ENCODE data around the gene EDN3.

EDN3 gene

DNA sequence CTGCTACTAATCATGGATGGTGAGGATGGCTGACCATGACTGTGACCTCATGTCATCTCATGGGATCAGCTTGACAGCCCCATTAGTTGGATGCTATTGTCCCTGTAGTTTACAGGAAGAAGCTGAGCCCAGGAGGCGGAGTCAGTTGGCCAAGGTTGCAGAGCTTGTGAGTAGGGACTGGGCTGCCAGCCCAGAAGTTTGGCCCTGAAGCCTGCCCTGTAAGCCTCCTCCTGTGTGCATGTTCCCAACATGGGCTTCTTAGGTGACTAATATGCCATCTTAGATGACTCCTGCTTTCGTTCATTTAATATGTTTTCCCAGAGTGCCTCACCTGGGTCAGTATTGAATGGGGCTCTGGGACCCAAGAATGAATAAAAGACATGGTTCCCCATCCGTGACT lies 6.9 kb downstream of the EDN3 start:
- H3K9ac ChIP-seq (ENCODE audit: low read depth, low read length, poor library complexity), result no peak overlapping the region
- no peak overlapping the region for H3K14ac ChIP-seq (ENCODE audit: low read length)
- H3K9me3 ChIP-seq (replicated peaks in 1 of 2; ENCODE audit: control insufficient read depth in 2 of 2, insufficient read depth in 1 of 2, low read depth in 1 of 2, low read length in 2 of 2), result no peaks in the 10 kb centered on the region
- H3K79me1 ChIP-seq (ENCODE audit: low read depth, low read length), result no peaks in the 10 kb centered on the region
- no peak for DNase-seq (ENCODE audit: low spot score)
- H2BK120ac ChIP-seq (ENCODE audit: low read depth, low read length), result no peak overlapping the region
- no peaks in the 10 kb centered on the region for H3K36me3 ChIP-seq (replicated peaks in 1 of 2; ENCODE audit: control insufficient read depth in 2 of 2, insufficient read depth in 2 of 2, low read length in 2 of 2)
- peaks cover 0 to 7% of the 10 kb centered on the region in 2 donors for H3K4me1 ChIP-seq (ENCODE audit: control insufficient read depth in 2 of 2, insufficient read depth in 1 of 2, low read depth in 1 of 2, low read length in 2 of 2)
- H4K8ac ChIP-seq (ENCODE audit: low read depth, low read length), result no peak overlapping the region
- no peak overlapping the region for H3K4me2 ChIP-seq (ENCODE audit: insufficient read depth, low read length, poor library complexity, severe bottlenecking)
- H2AFZ ChIP-seq (ENCODE audit: low read length), result no peak overlapping the region
- H3K27me3 ChIP-seq (ENCODE audit: control insufficient read depth in 3 of 3, insufficient read depth in 3 of 3, low read depth in 1 of 3, low read length in 3 of 3), result peaks cover 0 to 22% (median 3%) of the 10 kb centered on the region in 3 experiments
- no CpG with 5 or more reads among the region's 3 CpGs for WGBS, 2 donors (ENCODE audit: extremely low coverage in 2 of 2, insufficient read length in 2 of 2, insufficient replicate concordance in 1 of 2)
- no peak overlapping the region for H3K4me3 ChIP-seq (ENCODE audit: low read length in 2 of 2)
- no peak overlapping the region for H4K91ac ChIP-seq (ENCODE audit: low read depth, low read length, poor library complexity)
- no peak overlapping the region for H2BK5ac ChIP-seq (ENCODE audit: low read length)
- no peak overlapping the region for H3K18ac ChIP-seq (ENCODE audit: low read length)
- H2BK12ac ChIP-seq (ENCODE audit: low read length), result no peak overlapping the region
- H3K27ac ChIP-seq (replicated peaks; ENCODE audit: low read length), result no peak overlapping the region
- H2BK15ac ChIP-seq (ENCODE audit: low read length), result no peak overlapping the region
- no peak overlapping the region for H2AK5ac ChIP-seq (ENCODE audit: low read depth, low read length)
- no peak overlapping the region for H3K23ac ChIP-seq (ENCODE audit: low read depth, low read length, poor library complexity)
- no peak overlapping the region for H3K4ac ChIP-seq (ENCODE audit: low read length)

GRCh38 chr20:59308493-59309201 lies 8.2 kb downstream of the EDN3 start:
- Histone ChIP-seq H3K4me2 (ENCODE audit: insufficient read depth, low read length, poor library complexity, severe bottlenecking) (no peak overlapping the region), H2BK120ac (ENCODE audit: low read depth, low read length) (no peak overlapping the region), H2AFZ (ENCODE audit: low read length) (no peak overlapping the region), H3K79me1 (ENCODE audit: low read depth, low read length) (no peaks in the 10 kb centered on the region), H3K4me1 (ENCODE audit: control insufficient read depth in 2 of 2, insufficient read depth in 1 of 2, low read depth in 1 of 2, low read length in 2 of 2) (peaks cover 0 to 7% of the 10 kb centered on the region in 2 donors), H3K4me3 (ENCODE audit: low read length in 2 of 2) (no peak overlapping the region), H3K9me3 (replicated peaks in 1 of 2; ENCODE audit: control insufficient read depth in 2 of 2, insufficient read depth in 1 of 2, low read depth in 1 of 2, low read length in 2 of 2) (no peaks in the 10 kb centered on the region), H2BK5ac (ENCODE audit: low read length) (no peak overlapping the region), H3K27ac (replicated peaks; ENCODE audit: low read length) (no peak overlapping the region), H3K27me3 (ENCODE audit: control insufficient read depth in 3 of 3, insufficient read depth in 3 of 3, low read depth in 1 of 3, low read length in 3 of 3) (peaks cover 0 to 9% (median 0%) of the 10 kb centered on the region in 3 experiments), H2AK5ac (ENCODE audit: low read depth, low read length) (no peak overlapping the region), H3K36me3 (replicated peaks in 1 of 2; ENCODE audit: control insufficient read depth in 2 of 2, insufficient read depth in 2 of 2, low read length in 2 of 2) (no peaks in the 10 kb centered on the region), H2BK12ac (ENCODE audit: low read length) (no peak overlapping the region), H4K8ac (ENCODE audit: low read depth, low read length) (no peak overlapping the region), H3K23ac (ENCODE audit: low read depth, low read length, poor library complexity) (no peak overlapping the region), H3K4ac (ENCODE audit: low read length) (no peak overlapping the region), H2BK15ac (ENCODE audit: low read length) (no peak overlapping the region), H4K91ac (ENCODE audit: low read depth, low read length, poor library complexity) (no peak overlapping the region), H3K9ac (ENCODE audit: low read depth, low read length, poor library complexity) (no peak overlapping the region), H3K18ac (ENCODE audit: low read length) (no peak overlapping the region), H3K14ac (ENCODE audit: low read length) (no peak overlapping the region)
- WGBS, 2 donors (ENCODE audit: extremely low coverage in 2 of 2, insufficient read length in 2 of 2, insufficient replicate concordance in 1 of 2), result no CpG with 5 or more reads among the region's 10 CpGs
- DNase-seq (ENCODE audit: low spot score), result no peak

GRCh38 chr20:59309218-59309617 lies 8.8 kb downstream of the EDN3 start:
- Histone ChIP-seq H3K4me3 (ENCODE audit: low read length in 2 of 2) (no peak overlapping the region), H2BK5ac (ENCODE audit: low read length) (no peak overlapping the region), H2BK15ac (ENCODE audit: low read length) (no peak overlapping the region), H3K4me2 (ENCODE audit: insufficient read depth, low read length, poor library complexity, severe bottlenecking) (no peak overlapping the region), H4K8ac (ENCODE audit: low read depth, low read length) (no peak overlapping the region), H3K79me1 (ENCODE audit: low read depth, low read length) (no peaks in the 10 kb centered on the region), H4K91ac (ENCODE audit: low read depth, low read length, poor library complexity) (no peak overlapping the region), H3K9me3 (replicated peaks in 1 of 2; ENCODE audit: control insufficient read depth in 2 of 2, insufficient read depth in 1 of 2, low read depth in 1 of 2, low read length in 2 of 2) (no peaks in the 10 kb centered on the region), H2AK5ac (ENCODE audit: low read depth, low read length) (no peak overlapping the region), H3K36me3 (replicated peaks in 1 of 2; ENCODE audit: control insufficient read depth in 2 of 2, insufficient read depth in 2 of 2, low read length in 2 of 2) (no peaks in the 10 kb centered on the region), H2BK120ac (ENCODE audit: low read depth, low read length) (no peak overlapping the region), H3K18ac (ENCODE audit: low read length) (no peak overlapping the region), H3K27ac (replicated peaks; ENCODE audit: low read length) (no peak overlapping the region), H2AFZ (ENCODE audit: low read length) (no peak overlapping the region), H3K27me3 (ENCODE audit: control insufficient read depth in 3 of 3, insufficient read depth in 3 of 3, low read depth in 1 of 3, low read length in 3 of 3) (peaks cover 0 to 5% (median 0%) of the 10 kb centered on the region in 3 experiments), H3K4me1 (ENCODE audit: control insufficient read depth in 2 of 2, insufficient read depth in 1 of 2, low read depth in 1 of 2, low read length in 2 of 2) (peaks cover 0 to 7% of the 10 kb centered on the region in 2 donors), H3K4ac (ENCODE audit: low read length) (no peak overlapping the region), H2BK12ac (ENCODE audit: low read length) (no peak overlapping the region), H3K9ac (ENCODE audit: low read depth, low read length, poor library complexity) (no peak overlapping the region), H3K14ac (ENCODE audit: low read length) (no peak overlapping the region), H3K23ac (ENCODE audit: low read depth, low read length, poor library complexity) (no peak overlapping the region)
- WGBS, 2 donors (ENCODE audit: extremely low coverage in 2 of 2, insufficient read length in 2 of 2, insufficient replicate concordance in 1 of 2), result no CpG with 5 or more reads among the region's 3 CpGs
- DNase-seq (ENCODE audit: low spot score), result no peak

- no peaks in the 10 kb centered on the region for H3K36me3 ChIP-seq (replicated peaks in 1 of 2; ENCODE audit: control insufficient read depth in 2 of 2, insufficient read depth in 2 of 2, low read length in 2 of 2)
- no CpG with 5 or more reads among the region's 2 CpGs for WGBS, 2 donors (ENCODE audit: extremely low coverage in 2 of 2, insufficient read length in 2 of 2, insufficient replicate concordance in 1 of 2)
Measured at GRCh38 chr20:59314997-59315396, 14.6 kb downstream of the EDN3 start.

More at GRCh38 chr20:59314997-59315396, 14.6 kb downstream of the EDN3 start:
- H3K18ac ChIP-seq (ENCODE audit: low read length), result no peak overlapping the region
- H3K4me3 ChIP-seq (ENCODE audit: low read length in 2 of 2), result no peak overlapping the region
- no peak overlapping the region for H2BK15ac ChIP-seq (ENCODE audit: low read length)
- H2BK12ac ChIP-seq (ENCODE audit: low read length), result no peak overlapping the region
- H3K9ac ChIP-seq (ENCODE audit: low read depth, low read length, poor library complexity), result no peak overlapping the region
- no peak overlapping the region for H4K91ac ChIP-seq (ENCODE audit: low read depth, low read length, poor library complexity)
- H3K4me1 ChIP-seq (ENCODE audit: control insufficient read depth in 2 of 2, insufficient read depth in 1 of 2, low read depth in 1 of 2, low read length in 2 of 2), result peaks cover 0 to 5% of the 10 kb centered on the region in 2 donors
- H3K4ac ChIP-seq (ENCODE audit: low read length), result no peak overlapping the region
- no peak overlapping the region for H2BK5ac ChIP-seq (ENCODE audit: low read length)
- H3K9me3 ChIP-seq (replicated peaks in 1 of 2; ENCODE audit: control insufficient read depth in 2 of 2, insufficient read depth in 1 of 2, low read depth in 1 of 2, low read length in 2 of 2), result no peaks in the 10 kb centered on the region
- H3K4me2 ChIP-seq (ENCODE audit: insufficient read depth, low read length, poor library complexity, severe bottlenecking), result no peak overlapping the region
- H2BK120ac ChIP-seq (ENCODE audit: low read depth, low read length), result no peak overlapping the region
- H3K79me1 ChIP-seq (ENCODE audit: low read depth, low read length), result no peaks in the 10 kb centered on the region
- no peak for DNase-seq (ENCODE audit: low spot score)
- no peak overlapping the region for H3K14ac ChIP-seq (ENCODE audit: low read length)
- H2AFZ ChIP-seq (ENCODE audit: low read length), result no peak overlapping the region
- no peak overlapping the region for H4K8ac ChIP-seq (ENCODE audit: low read depth, low read length)
- H2AK5ac ChIP-seq (ENCODE audit: low read depth, low read length), result no peak overlapping the region
- H3K27ac ChIP-seq (replicated peaks; ENCODE audit: low read length), result no peak overlapping the region
- no peak overlapping the region for H3K23ac ChIP-seq (ENCODE audit: low read depth, low read length, poor library complexity)
- no peaks in the 10 kb centered on the region for H3K27me3 ChIP-seq (ENCODE audit: control insufficient read depth in 3 of 3, insufficient read depth in 3 of 3, low read depth in 1 of 3, low read length in 3 of 3)
